NOMO-1 (cell line): Measurements from ENCODE around the gene SHISA2.

ENCODE experiments used
- DNase-seq, 2 experiments: peaks; one replicate each; lab custom pipeline; 2025; ENCODE audit not compliant: unreplicated experiment in 2 of 2; lab: John Stamatoyannopoulos, UW

The SHISA2 gene

GRCh38 chr13:26019881-26020870 is 31.6 kb downstream of the SHISA2 start:
- DNase-seq = no peak

- no peak for DNase-seq
Measured at GRCh38 chr13:26019251-26019650, 32.6 kb downstream of the SHISA2 start.

GRCh38 chr13:26017932-26018665 is 33.7 kb downstream of the SHISA2 start:
- no peak for DNase-seq

GRCh38 chr13:26017196-26017921 is 34.5 kb downstream of the SHISA2 start:
- DNase-seq = no peak

GRCh38 chr13:26016189-26016588 is 35.6 kb downstream of the SHISA2 start:
- DNase-seq = no peak

- DNase-seq = no peak
Measured at GRCh38 chr13:26015271-26016125, 36.3 kb downstream of the SHISA2 start.

- no peak for DNase-seq
Measured at GRCh38 chr13:26012995-26013394, 38.8 kb downstream of the SHISA2 start.

DNA sequence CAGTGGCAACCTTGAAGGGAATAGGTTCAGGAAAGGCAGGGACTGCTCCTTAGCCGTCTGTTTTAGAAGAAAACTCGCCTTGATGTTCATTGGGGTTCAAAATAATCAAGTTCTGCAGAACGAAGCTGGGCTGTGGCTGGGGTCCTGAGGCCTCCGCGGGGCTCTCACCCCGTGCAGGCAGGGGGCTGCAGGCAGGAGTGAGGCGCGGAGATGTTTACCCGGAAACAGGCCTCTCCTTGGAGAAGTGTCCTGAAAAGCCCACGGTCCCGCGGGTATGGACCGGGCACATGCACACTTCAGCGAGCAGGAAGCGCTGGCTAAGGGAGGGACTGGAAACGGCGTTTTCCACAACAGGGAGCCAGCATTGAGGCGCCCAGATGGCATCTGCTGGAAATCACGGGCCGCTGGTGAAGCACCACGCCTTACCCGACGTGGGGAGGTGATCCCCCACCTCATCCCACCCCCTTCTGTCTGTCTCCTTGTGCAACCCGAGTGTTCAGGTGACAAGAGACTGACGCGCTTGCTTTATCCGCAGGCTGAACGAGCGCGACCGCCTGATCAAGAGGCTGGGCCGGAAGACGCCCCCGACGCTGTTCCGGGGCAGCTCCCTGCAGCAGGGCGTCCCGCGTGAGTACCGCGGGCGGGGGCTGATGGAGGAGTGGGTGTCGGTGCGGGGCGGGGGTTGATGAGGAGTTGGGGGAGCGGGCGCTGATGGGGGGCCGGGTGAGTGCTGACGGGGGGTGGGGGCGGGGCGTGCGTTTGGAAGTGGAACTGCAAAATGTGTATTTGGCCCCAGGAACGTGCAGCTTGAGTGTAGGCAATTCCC is 39.6 kb downstream of the SHISA2 start:
- no peak for DNase-seq

GRCh38 chr13:26011208-26011573 is 40.6 kb downstream of the SHISA2 start:
- no peak for DNase-seq

GRCh38 chr13:26010487-26011207 is 41.2 kb downstream of the SHISA2 start:
- DNase-seq = no peak

- no peak for DNase-seq
Measured at GRCh38 chr13:26007261-26008125, 44.3 kb downstream of the SHISA2 start.
